ENCODE measurements around the gene CCDC177. TPM values are rescaled to one million over a fixed set of nuclear protein-coding genes. Genes with fewer than 3 reads are reported as not detected.
A peak's percentile ranks its signal among the peaks of the same experiment; 100 is the strongest.

The CCDC177 gene
- total RNA-seq, 1 experiment from 2014 or later, result 2.1 TPM

DNA sequence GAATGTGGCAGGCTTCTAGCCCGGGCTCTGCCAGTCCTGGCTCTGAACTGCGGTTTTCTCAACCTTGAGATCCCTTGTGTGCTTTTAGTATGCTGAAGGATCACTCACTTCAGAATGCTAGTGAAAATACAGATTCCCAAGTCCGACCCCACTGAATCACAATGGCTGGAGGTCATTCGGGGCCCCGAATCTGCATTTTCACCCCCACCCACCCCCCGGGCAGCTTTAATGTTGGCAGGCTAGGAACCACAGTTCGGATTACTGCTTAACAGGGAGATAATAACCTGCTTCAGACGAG lies 36.2 kb upstream of the CCDC177 start:
- Mint-ChIP-seq H3K27ac (peak overlapping the region; percentile 60; the same call in 1 of the 2 replicates), H3K9me3 (no peaks in the 10 kb centered on the region), H3K4me3 (peak overlapping the region; percentile 83), H3K4me1 (peaks cover 39% of the 10 kb centered on the region), H3K36me3 (no peaks in the 10 kb centered on the region), H3K27me3 (ENCODE audit: low read depth) (peaks cover 10% of the 10 kb centered on the region)
- TF ChIP-seq, protein P1, sequence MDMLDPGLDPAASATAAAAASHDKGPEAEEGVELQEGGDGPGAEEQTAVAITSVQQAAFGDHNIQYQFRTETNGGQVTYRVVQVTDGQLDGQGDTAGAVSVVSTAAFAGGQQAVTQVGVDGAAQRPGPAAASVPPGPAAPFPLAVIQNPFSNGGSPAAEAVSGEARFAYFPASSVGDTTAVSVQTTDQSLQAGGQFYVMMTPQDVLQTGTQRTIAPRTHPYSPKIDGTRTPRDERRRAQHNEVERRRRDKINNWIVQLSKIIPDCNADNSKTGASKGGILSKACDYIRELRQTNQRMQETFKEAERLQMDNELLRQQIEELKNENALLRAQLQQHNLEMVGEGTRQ (CRISPR knock-in tag; IDR thresholded peaks at IDR 0.05), result no peak
- TF ChIP-seq TP53 (CRISPR knock-in tag; IDR thresholded peaks at IDR 0.05) (no peak), JAZF1 (CRISPR knock-in tag; IDR thresholded peaks at IDR 0.05) (no peak), PRRX2 (CRISPR knock-in tag; IDR thresholded peaks at IDR 0.05) (no peak), NR3C1 (CRISPR knock-in tag; conservative IDR thresholded peaks at IDR 0.05; ENCODE audit: low read depth) (no peak), TCF7 (CRISPR knock-in tag; IDR thresholded peaks at IDR 0.05; ENCODE audit: low read depth) (no peak), ZNF416 (CRISPR knock-in tag; IDR thresholded peaks at IDR 0.05) (no peak), NFATC4 (CRISPR knock-in tag; IDR thresholded peaks at IDR 0.05) (no peak)
- TF ChIP-seq, protein P2, sequence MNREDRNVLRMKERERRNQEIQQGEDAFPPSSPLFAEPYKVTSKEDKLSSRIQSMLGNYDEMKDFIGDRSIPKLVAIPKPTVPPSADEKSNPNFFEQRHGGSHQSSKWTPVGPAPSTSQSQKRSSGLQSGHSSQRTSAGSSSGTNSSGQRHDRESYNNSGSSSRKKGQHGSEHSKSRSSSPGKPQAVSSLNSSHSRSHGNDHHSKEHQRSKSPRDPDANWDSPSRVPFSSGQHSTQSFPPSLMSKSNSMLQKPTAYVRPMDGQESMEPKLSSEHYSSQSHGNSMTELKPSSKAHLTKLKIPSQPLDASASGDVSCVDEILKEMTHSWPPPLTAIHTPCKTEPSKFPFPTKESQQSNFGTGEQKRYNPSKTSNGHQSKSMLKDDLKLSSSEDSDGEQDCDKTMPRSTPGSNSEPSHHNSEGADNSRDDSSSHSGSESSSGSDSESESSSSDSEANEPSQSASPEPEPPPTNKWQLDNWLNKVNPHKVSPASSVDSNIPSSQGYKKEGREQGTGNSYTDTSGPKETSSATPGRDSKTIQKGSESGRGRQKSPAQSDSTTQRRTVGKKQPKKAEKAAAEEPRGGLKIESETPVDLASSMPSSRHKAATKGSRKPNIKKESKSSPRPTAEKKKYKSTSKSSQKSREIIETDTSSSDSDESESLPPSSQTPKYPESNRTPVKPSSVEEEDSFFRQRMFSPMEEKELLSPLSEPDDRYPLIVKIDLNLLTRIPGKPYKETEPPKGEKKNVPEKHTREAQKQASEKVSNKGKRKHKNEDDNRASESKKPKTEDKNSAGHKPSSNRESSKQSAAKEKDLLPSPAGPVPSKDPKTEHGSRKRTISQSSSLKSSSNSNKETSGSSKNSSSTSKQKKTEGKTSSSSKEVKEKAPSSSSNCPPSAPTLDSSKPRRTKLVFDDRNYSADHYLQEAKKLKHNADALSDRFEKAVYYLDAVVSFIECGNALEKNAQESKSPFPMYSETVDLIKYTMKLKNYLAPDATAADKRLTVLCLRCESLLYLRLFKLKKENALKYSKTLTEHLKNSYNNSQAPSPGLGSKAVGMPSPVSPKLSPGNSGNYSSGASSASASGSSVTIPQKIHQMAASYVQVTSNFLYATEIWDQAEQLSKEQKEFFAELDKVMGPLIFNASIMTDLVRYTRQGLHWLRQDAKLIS (CRISPR knock-in tag; IDR thresholded peaks at IDR 0.05; ENCODE audit: borderline replicate concordance), result no peak
- TF ChIP-seq, protein P3, sequence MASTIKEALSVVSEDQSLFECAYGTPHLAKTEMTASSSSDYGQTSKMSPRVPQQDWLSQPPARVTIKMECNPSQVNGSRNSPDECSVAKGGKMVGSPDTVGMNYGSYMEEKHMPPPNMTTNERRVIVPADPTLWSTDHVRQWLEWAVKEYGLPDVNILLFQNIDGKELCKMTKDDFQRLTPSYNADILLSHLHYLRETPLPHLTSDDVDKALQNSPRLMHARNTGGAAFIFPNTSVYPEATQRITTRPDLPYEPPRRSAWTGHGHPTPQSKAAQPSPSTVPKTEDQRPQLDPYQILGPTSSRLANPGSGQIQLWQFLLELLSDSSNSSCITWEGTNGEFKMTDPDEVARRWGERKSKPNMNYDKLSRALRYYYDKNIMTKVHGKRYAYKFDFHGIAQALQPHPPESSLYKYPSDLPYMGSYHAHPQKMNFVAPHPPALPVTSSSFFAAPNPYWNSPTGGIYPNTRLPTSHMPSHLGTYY (CRISPR knock-in tag; IDR thresholded peaks at IDR 0.05), result no peak
- TF ChIP-seq, protein P4, sequence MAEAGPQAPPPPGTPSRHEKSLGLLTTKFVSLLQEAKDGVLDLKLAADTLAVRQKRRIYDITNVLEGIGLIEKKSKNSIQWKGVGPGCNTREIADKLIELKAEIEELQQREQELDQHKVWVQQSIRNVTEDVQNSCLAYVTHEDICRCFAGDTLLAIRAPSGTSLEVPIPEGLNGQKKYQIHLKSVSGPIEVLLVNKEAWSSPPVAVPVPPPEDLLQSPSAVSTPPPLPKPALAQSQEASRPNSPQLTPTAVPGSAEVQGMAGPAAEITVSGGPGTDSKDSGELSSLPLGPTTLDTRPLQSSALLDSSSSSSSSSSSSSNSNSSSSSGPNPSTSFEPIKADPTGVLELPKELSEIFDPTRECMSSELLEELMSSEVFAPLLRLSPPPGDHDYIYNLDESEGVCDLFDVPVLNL (CRISPR knock-in tag; IDR thresholded peaks at IDR 0.05; ENCODE audit: borderline replicate concordance, low read depth), result no peak
- TF ChIP-seq, protein P5, sequence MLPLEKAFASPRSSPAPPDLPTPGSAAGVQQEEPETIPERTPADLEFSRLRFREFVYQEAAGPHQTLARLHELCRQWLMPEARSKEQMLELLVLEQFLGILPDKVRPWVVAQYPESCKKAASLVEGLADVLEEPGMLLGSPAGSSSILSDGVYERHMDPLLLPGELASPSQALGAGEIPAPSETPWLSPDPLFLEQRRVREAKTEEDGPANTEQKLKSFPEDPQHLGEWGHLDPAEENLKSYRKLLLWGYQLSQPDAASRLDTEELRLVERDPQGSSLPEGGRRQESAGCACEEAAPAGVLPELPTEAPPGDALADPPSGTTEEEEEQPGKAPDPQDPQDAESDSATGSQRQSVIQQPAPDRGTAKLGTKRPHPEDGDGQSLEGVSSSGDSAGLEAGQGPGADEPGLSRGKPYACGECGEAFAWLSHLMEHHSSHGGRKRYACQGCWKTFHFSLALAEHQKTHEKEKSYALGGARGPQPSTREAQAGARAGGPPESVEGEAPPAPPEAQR (CRISPR knock-in tag; IDR thresholded peaks at IDR 0.05), result no peak
- TF ChIP-seq, protein P6, sequence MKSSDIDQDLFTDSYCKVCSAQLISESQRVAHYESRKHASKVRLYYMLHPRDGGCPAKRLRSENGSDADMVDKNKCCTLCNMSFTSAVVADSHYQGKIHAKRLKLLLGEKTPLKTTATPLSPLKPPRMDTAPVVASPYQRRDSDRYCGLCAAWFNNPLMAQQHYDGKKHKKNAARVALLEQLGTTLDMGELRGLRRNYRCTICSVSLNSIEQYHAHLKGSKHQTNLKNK (CRISPR knock-in tag; IDR thresholded peaks at IDR 0.05), result no peak
- TF ChIP-seq, protein P7, sequence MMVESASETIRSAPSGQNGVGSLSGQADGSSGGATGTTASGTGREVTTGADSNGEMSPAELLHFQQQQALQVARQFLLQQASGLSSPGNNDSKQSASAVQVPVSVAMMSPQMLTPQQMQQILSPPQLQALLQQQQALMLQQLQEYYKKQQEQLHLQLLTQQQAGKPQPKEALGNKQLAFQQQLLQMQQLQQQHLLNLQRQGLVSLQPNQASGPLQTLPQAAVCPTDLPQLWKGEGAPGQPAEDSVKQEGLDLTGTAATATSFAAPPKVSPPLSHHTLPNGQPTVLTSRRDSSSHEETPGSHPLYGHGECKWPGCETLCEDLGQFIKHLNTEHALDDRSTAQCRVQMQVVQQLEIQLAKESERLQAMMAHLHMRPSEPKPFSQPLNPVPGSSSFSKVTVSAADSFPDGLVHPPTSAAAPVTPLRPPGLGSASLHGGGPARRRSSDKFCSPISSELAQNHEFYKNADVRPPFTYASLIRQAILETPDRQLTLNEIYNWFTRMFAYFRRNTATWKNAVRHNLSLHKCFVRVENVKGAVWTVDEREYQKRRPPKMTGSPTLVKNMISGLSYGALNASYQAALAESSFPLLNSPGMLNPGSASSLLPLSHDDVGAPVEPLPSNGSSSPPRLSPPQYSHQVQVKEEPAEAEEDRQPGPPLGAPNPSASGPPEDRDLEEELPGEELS (CRISPR knock-in tag; IDR thresholded peaks at IDR 0.05), result no peak
- TF ChIP-seq, protein P8, sequence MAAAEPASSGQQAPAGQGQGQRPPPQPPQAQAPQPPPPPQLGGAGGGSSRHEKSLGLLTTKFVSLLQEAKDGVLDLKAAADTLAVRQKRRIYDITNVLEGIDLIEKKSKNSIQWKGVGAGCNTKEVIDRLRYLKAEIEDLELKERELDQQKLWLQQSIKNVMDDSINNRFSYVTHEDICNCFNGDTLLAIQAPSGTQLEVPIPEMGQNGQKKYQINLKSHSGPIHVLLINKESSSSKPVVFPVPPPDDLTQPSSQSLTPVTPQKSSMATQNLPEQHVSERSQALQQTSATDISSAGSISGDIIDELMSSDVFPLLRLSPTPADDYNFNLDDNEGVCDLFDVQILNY (CRISPR knock-in tag; IDR thresholded peaks at IDR 0.05), result no peak
- DNase-seq (ENCODE audit: low spot score) (no peak), ATAC-seq (no peak)
- ChIA-PET POLR2A (interaction anchor here (0.6 kb wide), 1 partner anchor 16 kb away, joined by 3 read pairs; no protein-coding TSS in a partner anchor), CTCF (interaction anchor here (0.9 to 1.5 kb wide), 2 partner anchors 26 to 116 kb away, joined by 4 read pairs; no protein-coding TSS in a partner anchor)
